Activated CD4-positive, alpha-beta T cell treated with anti-CD3 and anti-CD28 coated beads, Interleukin-10, Interleukin-2, amounts not matched to agents 100 ng/mL and 50 ng/mL, durations not matched to agents 16 hours and 8 hours (primary cell): ENCODE measurements around the gene ENO1.
"Not testable (repeated sequence)": the region's sequence is repeated elsewhere in the genome, so short reads cannot be mapped to it uniquely, and the experiment has no call there.

Experiments
- DNase-seq: peaks from one replicate; pipeline ENCODE4 v3.0.0-alpha.2; 2020

Gene ENO1

GRCh38 chr1:8892026-8892425 is 13.5 kb upstream of the ENO1 start:
- DNase-seq, result no peak

DNA sequence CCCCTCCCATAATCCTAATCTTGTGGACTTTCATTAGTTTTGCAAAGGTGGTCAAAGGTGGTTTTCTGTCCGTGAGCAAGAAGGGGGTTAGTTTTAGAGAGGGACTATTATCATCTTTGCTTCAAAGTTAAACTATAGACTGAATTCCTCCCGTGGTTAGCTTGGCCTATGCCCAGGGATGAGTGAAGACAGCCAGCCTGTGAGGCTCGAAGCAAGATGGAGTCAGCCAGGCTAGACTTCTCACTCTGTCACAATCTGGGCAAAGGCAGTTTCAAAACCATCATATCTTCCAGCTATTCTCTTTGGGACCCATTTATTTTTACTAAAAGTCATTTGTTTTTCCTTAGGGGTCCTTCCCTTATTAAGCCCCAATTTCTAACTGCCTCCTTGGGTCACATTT is 12.9 kb upstream of the ENO1 start:
- DNase-seq, result no peak

- DNase-seq, result no peak
These were observed 11.7 kb upstream of the ENO1 start for GRCh38 chr1:8889925-8890785.

GRCh38 chr1:8889103-8889846 is 10.8 kb upstream of the ENO1 start:
- no peak for DNase-seq

GRCh38 chr1:8886589-8886988 is 8.1 kb upstream of the ENO1 start:
- DNase-seq, result no peak

GRCh38 chr1:8886031-8886524 is 7.6 kb upstream of the ENO1 start:
- DNase-seq, result not testable (repeated sequence)

GRCh38 chr1:8884105-8884504 is 5.6 kb upstream of the ENO1 start:
- not testable (repeated sequence) for DNase-seq

DNA sequence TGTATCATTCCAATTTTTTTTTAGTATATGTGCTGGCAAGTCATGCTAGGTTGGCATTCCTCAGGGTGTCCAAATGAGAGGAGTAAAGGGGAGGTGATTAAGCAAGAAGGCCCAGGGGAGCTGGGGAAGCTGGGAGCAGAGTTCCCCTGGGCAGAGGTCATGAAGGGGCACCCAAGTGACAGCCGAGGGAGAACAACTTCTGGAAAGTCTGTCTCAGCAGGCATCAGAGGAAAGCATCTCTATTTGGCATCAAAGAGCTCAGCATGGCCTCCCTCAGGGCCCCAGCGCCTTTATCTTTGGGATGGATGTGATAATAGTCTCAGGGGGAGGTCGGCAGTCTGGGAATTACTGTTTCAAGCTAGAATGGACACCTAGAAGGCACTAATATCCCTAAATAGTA is 5.0 kb upstream of the ENO1 start:
- DNase-seq, result no peak

- peak; percentile 88 for DNase-seq
These were observed 1.6 kb upstream of the ENO1 start for GRCh38 chr1:8879922-8880676.

DNA sequence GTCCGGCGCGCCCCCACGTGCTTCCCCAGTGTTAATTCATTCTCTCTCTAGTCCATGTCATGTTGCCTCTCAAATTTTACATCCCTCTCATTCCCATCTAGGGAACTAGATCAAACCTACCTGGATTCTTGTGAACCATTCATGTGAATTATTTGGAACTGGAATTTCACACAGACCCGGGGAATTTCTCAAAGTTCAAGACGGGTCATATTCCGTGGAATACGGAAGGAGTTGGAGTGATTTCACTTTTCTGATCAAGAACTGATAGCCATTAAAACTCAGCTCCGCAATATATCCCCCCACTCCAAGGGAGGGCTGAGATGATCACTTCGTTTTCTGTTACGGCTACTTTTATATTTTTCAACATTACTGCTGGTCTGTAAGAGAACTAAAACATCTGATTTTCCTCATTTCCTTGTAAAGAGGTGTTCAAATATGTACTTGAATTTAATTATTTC is 1.0 kb upstream of the ENO1 start:
- no peak for DNase-seq

DNA sequence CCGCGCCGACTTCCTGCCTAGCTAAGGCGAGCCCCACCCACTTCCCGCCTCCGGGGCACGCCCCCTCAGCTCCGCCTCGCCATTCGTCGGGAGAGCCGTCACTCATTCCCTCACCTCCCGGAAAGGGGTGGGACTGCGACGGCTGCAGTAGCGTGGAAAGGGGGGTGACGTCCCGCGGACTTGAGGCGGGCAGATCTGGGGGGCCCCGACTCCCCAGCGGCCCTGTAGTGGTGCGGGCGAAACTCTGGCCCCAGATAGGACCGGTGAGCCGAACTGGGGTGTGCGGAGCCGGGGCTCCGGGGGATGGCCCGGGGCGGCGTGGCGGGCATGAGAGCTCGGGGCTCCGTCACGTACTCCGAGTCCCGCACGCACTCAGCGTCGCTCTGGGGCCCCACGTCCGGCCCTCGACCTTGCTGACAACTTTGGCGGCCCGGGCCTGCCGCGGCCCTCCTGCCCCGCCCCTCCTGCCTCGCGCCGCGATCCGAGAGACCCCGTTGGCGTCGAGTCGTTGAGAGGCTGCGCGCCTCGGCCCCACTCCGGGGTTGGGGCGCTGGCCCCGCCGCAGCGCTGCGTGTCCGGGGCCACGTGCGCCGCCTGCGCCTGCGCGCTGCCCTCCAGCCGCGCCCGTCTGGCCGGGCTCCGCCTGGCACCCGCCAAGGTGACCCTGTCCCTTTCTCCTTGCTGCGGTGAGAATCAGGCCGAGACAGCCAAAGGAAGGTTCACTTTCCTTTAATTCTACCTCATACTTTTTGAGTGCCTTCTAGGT is 395 bp upstream of the ENO1 start:
- DNase-seq, result peak; percentile 99

GRCh38 chr1:8876087-8876486 is 2.4 kb downstream of the ENO1 start:
- DNase-seq, result no peak

- DNase-seq, result peak; percentile 40
These were observed 3.1 kb downstream of the ENO1 start for GRCh38 chr1:8875216-8875861.

GRCh38 chr1:8874230-8875201 is 4.0 kb downstream of the ENO1 start:
- DNase-seq, result no peak

GRCh38 chr1:8873506-8874229 is 4.8 kb downstream of the ENO1 start:
- peak; percentile 93 for DNase-seq

- no peak for DNase-seq
These were observed 5.5 kb downstream of the ENO1 start for GRCh38 chr1:8873001-8873400.

DNA sequence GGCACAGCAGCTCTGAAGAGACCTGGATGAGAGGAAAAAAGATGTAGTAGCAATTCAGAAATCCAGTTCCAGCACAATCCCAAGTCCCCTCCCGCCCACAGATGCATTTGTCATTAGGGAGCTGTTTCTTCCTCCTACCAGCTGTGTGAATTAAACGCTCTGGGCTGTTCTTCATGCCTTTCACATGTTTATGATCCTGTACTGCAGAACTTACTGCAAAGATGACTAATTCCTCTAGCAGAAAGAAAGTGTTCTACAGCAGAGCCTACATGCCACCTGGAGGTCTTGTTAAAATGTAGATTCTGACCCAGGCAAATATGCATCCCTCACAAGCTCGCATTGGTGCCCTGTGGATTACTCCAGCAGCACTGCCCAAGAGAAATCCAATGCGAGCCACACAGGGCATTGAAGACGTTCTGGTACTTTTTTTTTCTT is 6.5 kb downstream of the ENO1 start:
- DNase-seq, result no peak

DNA sequence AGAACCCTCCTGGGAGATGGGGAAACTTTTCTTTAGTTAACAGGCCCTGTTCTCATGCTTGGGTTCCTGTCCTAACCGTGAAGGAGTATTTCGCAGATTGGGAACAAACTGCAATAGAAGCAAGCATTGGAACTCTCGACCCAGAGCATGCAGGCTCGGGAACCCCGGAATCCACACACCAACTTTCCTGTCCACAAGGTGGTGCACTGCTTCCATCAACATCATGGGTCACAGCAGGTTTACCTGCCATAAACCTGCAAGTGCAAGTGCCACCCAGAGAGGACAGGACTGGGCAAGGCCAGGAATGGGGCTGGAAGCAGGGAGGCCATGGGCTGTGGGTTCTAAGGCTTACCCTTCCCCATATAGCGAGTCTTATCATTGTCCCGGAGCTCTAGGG is 6.9 kb downstream of the ENO1 start:
- no peak for DNase-seq

GRCh38 chr1:8870616-8871538 is 7.6 kb downstream of the ENO1 start:
- DNase-seq, result peak; percentile 38
